HG03103 (cell line): ENCODE results near the gene MT1B.

Experiments
- ATAC-seq: cut with Tn5 transposase; IDR thresholded peaks from one replicate; pipeline ENCODE4 v1.9.1; 2021; ENCODE audit warnings: low read depth; ENCODE audit not compliant: unreplicated experiment

The MT1B gene

DNA sequence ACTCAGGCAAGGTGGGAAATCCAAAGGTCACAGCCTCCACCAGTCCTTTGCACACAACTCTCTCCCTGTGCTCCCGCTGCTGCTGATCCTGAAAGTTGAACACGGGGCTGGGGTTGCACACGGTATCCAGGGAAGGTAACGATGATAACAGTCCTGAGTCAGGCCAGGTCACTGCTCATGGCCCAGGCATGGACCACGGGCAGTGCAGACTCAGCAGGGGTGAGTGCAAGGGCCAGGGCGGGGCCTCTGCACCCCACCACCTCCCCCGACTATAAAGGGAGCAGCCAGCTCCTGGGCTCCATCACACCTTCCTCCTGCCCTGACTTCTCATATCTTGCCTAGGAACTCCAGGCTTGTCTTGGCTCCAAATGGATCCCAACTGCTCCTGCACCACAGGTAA, at the start of gene MT1B:
Gene MT1B (plus strand): TSS at position 301 of the 400 bp plus-strand sequence. CDS start 68 bp downstream, at position 369.
- ATAC-seq, result no peak

DNA sequence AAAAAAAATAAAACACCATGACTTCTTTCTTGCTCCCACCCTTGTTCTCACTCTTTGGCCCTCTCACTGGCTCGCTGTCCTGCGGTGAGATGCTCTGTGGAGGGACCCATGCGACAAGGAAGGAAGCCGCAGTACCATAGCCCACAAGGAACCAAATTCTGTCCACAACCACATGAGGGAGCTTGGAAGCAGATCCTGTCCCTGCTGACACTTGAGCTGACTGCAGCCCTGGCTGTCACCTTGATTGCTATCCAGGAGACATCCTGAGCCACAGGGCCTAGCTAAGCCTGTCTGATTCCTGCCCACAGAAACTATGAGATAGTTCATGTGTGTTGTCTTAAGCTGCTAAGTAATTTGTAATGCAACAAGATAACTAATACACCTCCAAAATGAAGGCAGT, 48.1 kb upstream of the MT1B start:
- no peak for ATAC-seq

DNA sequence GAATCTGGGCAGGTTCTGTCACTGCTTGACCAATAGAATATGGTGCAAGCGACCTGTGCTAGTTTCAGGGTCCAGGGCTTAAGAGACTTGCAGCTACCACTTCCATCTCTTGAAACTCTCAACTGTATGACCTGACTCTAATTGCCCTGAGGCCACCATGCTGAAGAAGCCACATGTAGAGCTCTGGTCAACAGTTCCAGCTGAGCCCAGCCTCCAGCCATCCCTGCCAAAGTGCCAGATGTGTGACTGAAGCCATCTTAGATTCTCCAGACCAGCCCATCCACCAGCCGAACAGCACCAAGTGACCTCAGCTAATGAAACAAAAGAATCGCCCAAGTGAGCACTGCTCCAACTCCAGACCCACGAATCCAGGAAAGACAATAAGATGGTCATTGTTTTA, 46.7 kb upstream of the MT1B start:
- no peak for ATAC-seq

DNA sequence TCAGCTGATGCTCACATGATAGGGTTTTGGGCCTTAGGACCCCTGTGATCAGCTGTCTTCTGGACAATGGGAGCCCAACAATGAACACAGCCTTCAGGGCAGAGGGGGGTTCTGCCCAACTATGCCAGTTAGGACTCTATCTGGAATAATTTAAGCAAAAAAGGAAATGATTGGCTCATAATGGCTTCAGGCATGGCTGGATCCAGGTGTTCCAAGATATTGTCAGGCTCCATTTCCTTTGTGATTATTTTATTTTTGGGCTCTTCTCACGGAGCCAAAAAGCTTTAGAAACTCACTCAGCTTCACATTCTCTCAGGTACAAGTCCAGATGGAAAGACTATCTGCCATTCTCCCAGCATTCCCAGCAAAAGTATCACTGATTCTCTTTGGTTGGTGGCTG, 46.2 kb upstream of the MT1B start:
- no peak for ATAC-seq

DNA sequence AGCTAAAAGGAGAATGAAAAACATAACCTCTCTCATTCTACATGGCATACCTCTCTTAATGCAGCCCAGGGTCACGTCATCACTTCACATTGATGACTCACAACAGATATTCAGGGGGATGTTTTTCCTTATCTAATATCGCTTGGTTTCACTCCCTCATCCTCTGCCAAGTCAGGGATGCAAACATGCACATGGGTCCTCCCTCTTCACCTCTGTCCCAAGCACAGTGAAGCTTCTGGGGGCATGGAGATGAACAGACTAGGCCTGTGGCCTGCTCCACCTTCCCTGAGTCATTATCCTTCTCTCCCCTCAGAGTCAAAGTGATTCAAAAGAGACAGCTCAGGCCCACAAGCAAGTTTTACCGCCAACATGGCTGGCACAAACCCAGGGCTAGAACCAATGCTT, 45.6 kb upstream of the MT1B start:
- no peak for ATAC-seq

DNA sequence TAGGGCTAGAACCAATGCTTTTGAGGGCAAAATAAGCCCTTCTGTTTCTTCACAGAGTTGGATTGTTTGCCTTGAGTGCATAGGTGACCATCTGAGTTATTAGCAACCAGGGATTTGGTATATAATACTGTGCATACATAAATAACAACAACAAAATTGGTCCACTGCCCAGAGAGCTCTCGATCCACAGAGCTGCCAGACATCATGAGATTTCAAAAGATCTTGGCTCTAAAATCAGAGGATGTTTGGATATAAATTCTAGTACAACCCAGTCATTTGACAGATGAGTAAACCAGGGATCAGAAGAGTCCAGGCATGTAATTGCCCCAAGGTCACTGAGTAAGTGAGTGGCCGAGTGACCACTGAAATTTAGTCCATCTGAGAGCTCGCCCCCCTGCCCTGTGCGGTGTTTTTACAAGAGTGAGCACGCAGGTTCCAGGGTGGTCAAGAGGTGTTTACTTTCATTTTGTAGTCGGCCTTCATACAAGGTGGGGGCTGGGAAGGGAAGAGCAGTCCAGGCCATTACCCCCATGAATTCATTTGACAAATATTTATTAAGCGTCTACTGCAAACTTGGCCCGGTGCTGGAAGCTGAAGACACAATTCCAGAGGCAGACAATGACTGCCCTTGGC, 45.1 kb upstream of the MT1B start:
- ATAC-seq, result no peak

DNA sequence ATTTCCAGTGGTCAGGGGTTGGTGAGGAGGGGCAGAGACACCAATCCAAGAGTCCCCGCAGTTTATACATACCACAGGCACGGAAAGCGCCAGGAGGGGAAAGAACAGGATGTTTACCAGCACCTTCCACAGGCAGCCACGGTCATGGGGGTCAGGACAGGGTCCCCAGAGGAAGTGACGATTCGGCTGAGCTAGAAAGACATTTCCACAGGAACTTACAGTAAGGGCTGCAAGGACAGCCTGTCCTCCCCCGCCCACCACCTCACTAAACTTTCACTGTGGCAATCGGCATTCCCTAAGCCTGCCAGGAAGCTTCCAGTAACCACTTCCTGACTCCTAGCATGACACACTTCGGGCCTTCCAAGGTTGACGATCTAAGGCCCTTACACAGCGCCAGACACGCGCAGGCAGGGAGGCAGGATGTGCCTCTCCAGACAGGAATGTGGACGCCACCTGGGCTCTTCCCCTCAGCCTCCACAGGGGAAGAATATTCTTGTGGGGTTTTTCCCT, 44.5 kb upstream of the MT1B start:
- no peak for ATAC-seq

DNA sequence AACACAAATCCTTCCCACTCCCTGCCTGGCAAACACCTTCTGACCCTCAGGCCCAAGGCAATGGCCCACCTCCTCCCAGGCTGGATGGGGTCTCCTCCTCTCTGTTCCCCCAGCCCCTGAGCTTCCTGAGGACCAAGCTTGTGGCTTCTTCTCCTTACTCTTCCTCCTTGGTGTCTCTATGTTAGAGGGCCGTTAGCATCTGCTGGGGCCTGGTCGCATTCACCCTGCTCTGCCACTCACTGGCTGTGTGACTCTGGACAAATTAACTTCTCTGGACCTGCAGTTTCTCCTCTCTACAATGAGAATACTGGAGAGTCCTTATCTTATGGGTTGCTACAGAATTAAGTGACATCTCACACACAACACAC, 44.0 kb upstream of the MT1B start:
- ATAC-seq, result no peak

DNA sequence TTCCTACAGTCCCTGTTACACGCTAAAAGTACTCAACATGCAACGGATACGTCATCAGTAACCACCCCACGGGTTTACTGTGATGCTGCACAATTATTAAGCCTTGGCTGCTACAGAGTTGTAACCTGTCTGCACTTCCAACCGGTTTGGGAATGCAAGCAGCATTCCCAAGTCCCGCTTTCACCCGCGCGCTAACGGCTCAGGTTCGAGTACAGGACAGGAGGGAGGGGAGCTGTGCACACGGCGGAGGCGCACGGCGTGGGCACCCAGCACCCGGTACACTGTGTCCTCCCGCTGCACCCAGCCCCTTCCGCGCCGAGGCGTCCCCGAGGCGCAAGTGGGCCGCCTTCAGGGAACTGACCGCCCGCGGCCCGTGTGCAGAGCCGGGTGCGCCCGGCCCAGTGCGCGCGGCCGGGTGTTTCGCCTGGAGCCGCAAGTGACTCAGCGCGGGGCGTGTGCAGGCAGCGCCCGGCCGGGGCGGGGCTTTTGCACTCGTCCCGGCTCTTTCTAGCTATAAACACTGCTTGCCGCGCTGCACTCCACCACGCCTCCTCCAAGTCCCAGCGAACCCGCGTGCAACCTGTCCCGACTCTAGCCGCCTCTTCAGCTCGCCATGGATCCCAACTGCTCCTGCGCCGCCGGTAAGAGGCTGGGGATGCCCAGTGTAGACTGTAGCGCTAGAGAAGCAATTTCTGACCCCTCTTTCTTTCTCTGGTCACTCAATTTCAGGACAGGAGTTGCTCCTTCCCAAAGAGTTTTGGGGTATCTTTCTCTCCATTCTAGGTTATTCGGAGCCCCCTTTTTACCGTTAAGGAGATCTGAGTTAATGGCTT, 43.4 kb upstream of the MT1B start, which contains the start of gene MT2A:
Gene MT2A (plus strand): TSS at position 542 of the 833 bp plus-strand sequence. CDS start 72 bp downstream, at position 614.
- ATAC-seq, result peak; percentile 74

DNA sequence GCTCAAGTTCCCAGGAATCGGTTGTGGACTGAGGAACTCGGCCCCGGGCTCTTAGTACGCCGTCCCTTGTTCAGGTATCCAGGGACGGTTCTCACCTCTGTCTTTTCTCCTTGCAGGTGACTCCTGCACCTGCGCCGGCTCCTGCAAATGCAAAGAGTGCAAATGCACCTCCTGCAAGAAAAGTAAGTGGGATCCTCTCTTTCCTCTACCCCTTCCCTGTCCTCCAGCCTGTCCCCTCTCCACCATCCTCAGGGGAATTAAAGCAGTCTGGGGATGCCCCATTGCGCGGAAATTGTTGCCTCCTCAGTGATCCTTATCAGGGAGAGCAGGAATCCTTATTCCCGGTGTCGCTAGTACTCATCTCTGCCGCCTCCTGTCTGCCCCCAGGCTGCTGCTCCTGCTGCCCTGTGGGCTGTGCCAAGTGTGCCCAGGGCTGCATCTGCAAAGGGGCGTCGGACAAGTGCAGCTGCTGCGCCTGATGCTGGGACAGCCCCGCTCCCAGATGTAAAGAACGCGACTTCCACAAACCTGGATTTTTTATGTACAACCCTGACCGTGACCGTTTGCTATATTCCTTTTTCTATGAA, 42.7 kb upstream of the MT1B start:
- no peak for ATAC-seq

DNA sequence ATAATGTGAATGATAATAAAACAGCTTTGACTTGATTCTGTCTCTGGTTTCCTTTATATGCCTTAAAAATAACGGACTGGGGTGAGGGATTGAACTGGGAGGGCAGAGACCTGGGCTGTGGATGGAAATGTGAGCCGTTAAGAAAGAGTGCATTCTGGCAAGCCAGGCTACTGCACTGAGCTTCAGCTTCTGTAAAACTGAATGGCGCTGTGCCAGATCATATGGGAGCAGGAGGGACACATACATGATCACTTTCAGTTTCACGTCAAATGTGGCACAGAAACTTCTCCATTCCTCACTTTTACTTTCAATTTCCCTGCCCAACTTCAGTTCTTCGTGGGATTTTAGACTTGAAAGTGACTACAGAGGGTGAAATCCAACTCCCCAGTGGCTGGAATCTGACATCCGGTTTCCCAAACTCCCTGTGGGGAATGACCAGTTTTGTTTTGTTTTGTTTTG, 42.2 kb upstream of the MT1B start:
- ATAC-seq, result peak; percentile 41

DNA sequence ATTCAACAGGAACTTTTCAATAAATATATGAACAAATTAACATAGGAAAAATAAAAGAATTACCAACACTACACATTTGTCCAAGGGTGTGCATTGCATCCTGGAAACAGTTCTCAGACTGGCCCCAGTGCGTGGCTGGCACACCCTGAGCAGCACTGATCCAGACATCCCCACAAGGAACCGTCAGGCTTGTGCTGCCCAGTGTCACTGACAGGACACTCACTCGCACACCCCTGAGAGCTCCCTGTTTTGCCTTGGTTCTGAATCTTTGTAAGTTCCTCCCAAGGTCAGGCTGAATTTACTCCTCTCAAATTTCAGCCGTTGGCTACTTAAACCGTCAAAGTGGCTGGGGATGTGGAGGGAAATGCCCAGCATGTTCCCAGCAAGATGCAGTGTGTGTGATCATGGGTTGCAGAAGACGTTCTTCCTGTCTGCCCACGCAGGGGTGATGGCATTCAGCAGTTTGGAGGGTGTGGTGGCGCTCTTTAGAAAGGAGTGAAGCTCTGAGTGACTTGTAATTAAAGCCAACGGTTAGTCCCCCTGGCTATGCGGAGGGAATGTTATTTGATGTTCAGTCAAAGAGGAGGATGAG, 41.6 kb upstream of the MT1B start:
- ATAC-seq, result no peak

DNA sequence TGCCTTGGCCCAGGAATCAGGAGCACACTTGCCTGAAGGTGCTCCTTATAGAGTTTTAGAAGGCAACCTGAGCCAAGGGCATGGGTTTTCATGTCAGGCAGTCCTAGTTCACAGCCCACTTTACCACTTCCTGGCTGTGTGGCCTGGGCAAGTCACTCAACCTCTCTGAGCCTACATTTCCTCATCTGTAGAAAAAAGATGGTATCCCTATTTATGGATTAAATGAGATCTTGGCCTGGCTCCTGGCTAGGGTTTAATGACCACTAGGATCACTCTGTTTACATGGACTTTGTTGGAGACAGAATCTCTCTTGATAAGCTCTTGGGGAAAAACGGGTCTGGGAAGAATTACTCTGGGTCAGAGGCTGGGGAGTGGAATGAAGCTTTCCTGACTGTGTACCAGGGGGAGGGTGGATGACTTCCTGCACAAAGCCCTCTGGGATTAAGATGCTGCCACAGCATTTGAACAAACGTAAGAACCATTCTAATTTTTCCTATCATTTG, 41.0 kb upstream of the MT1B start:
- ATAC-seq, result no peak

DNA sequence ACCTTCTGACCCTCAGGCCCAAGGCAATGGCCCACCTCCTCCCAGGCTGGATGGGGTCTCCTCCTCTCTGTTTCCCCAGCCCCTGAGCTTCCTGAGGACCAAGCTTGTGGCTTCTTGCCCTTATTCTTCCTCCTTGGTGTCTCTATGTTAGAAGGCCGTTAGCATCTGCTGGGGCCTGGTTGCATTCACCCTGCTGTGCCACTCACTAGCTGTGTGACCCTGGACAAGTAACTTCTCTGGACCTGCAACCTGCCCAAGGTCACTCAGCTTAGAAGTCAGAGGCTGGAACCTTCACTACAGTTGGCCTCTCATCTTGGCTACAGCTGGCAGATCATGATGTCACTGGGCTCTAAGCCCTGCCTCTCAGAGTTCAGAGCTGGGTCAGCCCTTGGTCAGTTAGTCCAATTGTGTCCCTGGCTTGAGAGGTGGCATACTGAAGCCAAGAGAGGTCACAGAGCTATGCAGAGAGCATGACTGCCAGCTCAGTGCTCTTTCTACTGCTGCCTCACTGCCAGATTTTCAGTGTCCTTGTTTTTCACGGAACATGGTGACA, 40.3 kb upstream of the MT1B start:
- no peak for ATAC-seq

DNA sequence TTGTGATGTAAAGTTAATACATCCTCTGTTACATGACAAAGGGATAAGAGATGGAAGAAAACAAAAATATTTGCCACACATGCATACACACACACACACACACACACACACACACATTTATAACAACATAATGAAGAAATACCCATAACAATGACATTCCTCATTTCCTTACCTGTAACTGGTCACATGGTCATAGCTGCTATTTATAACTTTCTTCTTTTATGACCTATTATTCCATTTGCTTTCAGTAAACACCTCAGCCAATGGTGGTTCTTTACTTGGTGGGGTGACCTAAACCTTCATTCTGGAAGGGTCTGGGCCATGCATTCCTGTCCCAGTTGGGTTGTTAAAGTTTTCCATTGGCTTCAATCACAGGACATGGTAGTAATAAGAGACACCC, 38.0 kb upstream of the MT1B start:
- no peak for ATAC-seq

DNA sequence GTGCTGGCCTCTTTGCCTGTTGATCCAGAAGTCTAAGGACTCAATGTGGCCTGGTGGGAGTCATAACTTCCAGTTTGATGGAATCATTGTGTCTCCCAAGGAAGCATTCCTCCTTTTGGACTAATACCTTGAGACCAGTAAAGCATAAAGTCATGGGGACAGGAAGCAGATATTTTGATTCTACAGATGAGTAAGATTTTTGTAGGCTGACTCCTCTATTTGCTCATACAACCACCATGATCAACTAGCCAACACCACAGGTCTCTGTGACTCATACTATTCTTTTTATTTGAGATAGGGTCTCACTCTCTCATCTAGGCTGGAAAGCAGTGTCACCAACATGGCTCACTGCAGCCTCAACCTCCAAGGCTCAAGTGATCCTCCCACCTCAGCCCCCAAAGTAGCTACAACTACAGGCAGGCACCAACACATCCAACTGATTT, 37.1 kb upstream of the MT1B start:
- no peak for ATAC-seq

DNA sequence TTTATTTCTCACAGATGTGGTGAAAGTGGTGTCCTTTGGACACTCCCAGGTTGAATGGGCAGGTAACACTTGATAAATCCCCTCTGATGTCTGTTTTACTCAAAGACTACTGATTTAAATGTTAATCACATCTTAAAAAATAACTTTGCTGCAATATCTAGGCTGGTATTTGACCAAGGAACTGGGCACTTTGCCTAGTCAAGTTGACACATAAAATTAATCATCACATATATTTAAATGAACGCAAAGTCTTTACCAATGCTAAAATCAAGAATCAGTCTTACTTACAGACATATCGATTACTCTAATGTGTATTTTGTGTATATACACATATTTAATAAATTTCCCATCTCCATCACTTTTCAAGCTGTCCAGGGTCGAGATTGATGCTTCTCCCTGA, 36.3 kb upstream of the MT1B start:
- ATAC-seq, result no peak

DNA sequence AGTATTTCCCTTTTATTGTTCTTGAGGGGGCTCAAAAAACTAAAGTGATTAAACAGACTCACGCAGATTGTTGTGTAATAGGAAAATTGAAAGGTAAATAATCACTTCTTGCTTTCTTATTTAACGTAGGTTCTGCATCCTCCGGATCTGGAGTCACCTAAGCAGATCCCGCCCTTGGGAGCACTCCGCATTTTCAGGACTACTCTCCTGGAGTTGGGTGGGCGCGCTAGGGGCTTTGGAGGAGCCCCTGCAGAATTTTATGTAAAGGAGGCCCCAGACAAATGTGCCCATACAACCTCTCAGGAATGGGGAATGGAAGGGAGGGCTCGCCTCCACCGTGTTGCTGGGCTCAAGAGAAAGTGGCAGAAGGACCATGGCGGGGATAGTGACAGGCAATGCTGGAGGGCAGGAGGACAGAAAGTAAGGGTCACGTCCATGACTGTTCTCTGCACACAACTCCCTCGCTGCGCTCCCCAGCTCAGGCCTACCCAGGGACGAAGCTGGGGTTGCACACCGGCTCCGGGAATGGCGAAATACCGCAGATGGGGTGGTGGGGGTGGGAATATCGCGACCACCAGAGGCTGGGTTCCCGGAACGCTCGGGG, 35.0 kb upstream of the MT1B start:
- ATAC-seq, result no peak

DNA sequence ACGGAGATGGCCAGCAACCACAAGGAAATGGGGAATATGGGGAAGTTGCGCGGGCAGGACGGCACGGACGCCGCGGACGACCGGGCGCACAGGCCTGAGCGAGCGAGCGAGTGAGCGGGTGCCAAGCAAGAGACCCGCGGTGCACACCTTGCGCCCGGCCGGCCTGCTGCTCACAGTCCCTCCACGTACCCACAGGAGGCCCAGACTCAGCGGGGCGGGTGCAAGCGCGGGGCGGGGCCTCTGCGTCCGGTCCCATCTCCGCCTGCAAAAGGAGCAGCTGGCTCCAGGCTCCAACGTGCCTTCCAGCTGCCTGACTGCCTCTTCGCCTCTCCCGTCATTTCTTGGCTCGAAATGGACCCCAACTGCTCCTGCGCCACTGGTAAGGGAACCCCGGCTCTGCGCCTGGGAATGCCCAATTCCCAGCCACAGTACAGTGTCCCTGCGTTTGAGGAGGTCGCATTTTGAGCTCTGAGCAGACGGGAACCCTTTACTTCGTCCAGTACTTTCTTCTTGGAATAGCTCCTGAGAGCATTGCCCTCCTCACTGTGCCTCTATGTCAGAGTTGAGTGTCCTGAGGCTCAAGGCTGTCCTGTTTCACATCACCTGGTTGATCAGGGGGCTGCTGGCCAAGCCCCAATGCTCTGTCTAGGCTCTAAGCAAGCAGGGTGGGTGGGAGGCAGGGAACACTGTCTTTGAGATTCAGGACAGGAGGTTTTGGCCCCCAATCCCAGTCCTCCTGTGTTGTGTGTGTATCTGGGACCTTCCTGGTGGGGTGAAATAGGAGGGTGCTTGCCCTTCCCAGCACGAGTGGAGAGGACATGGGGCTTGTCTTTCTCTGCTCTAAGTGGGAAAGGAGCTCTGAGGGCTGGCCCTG, 34.2 kb upstream of the MT1B start:
- ATAC-seq, result no peak
